Ectodermal cell (in vitro differentiated cells): Measurements from ENCODE around the gene FAM20C.

Source experiments
- H3K27ac ChIP-seq: 2 replicates; pipeline ENCODE4 v1.7.0; 2013; ENCODE audit warnings: mild to moderate bottlenecking, low read depth, low read length; ENCODE audit not compliant: insufficient read depth, poor library complexity, severe bottlenecking
- H3K27me3 ChIP-seq: 2 replicates; pipeline ENCODE4 v1.7.0; 2013; ENCODE audit warnings: mild to moderate bottlenecking, low read length; ENCODE audit not compliant: insufficient read depth, control insufficient read depth, poor library complexity, severe bottlenecking
- H3K36me3 ChIP-seq: one replicate; pipeline ENCODE4 v1.7.0; 2013; ENCODE audit warnings: low read length; ENCODE audit not compliant: control insufficient read depth, insufficient read depth
- H3K4me1 ChIP-seq: one replicate; pipeline ENCODE4 v1.7.0; 2013; ENCODE audit warnings: low read length; ENCODE audit not compliant: control insufficient read depth, insufficient read depth
- H3K4me3 ChIP-seq: 2 replicates; pipeline ENCODE4 v1.7.0; 2013; ENCODE audit warnings: low read depth, low read length, control low read depth; ENCODE audit not compliant: insufficient read depth
- H3K9me3 ChIP-seq: 2 replicates; pipeline ENCODE4 v1.7.0; 2013; ENCODE audit warnings: mild to moderate bottlenecking, low read length, moderate library complexity; ENCODE audit not compliant: control insufficient read depth
- WGBS, 2 experiments: methylation state at CpG; one replicate each; pipeline ENCODE4 v1.1.7; 2013; ENCODE audit warnings: missing lambda C conversion rate in 2 of 2; 5-methylcytosine and 5-hydroxymethylcytosine counted together

FAM20C gene

GRCh38 chr7:209416-209815 is 17.0 kb downstream of the FAM20C start:
- WGBS, 2 experiments, result 94 to 95% methylated on average over 10 of the region's 10 CpGs
- H3K27ac ChIP-seq, result no peak overlapping the region
- H3K4me1 ChIP-seq, result no peaks in the 10 kb centered on the region
- H3K4me3 ChIP-seq, result no peak overlapping the region
- H3K36me3 ChIP-seq, result no peaks in the 10 kb centered on the region
- H3K27me3 ChIP-seq, result no peaks in the 10 kb centered on the region
- H3K9me3 ChIP-seq, result no peaks in the 10 kb centered on the region

- Histone ChIP-seq H3K27me3 (no peaks in the 10 kb centered on the region), H3K4me1 (no peaks in the 10 kb centered on the region), H3K4me3 (no peak overlapping the region), H3K36me3 (no peaks in the 10 kb centered on the region), H3K9me3 (no peaks in the 10 kb centered on the region), H3K27ac (no peak overlapping the region)
- 88 to 89% methylated on average over 24 of the region's 24 CpGs for WGBS, 2 experiments
Observed at GRCh38 chr7:209906-210305, 17.5 kb downstream of the FAM20C start.

GRCh38 chr7:210401-210925 is 18.1 kb downstream of the FAM20C start:
- H3K9me3 ChIP-seq, result no peaks in the 10 kb centered on the region
- WGBS, 2 experiments, result 92 to 95% methylated on average over 31 of the region's 31 CpGs
- no peak overlapping the region for H3K4me3 ChIP-seq
- H3K36me3 ChIP-seq, result no peaks in the 10 kb centered on the region
- no peaks in the 10 kb centered on the region for H3K4me1 ChIP-seq
- H3K27ac ChIP-seq, result no peak overlapping the region
- H3K27me3 ChIP-seq, result no peaks in the 10 kb centered on the region

- H3K27ac ChIP-seq, result no peak overlapping the region
- 91 to 93% methylated on average over 20 to 21 of the region's 21 CpGs for WGBS, 2 experiments
- no peaks in the 10 kb centered on the region for H3K4me1 ChIP-seq
- H3K27me3 ChIP-seq, result no peaks in the 10 kb centered on the region
- no peaks in the 10 kb centered on the region for H3K9me3 ChIP-seq
- H3K36me3 ChIP-seq, result no peaks in the 10 kb centered on the region
- no peak overlapping the region for H3K4me3 ChIP-seq
Observed at GRCh38 chr7:211033-211714, 18.8 kb downstream of the FAM20C start.

- Histone ChIP-seq H3K4me3 (no peak overlapping the region), H3K36me3 (no peaks in the 10 kb centered on the region), H3K27me3 (no peaks in the 10 kb centered on the region), H3K27ac (no peak overlapping the region), H3K9me3 (no peaks in the 10 kb centered on the region), H3K4me1 (no peaks in the 10 kb centered on the region)
- 91 to 92% methylated on average over 19 of the region's 19 CpGs for WGBS, 2 experiments
Observed at GRCh38 chr7:211715-212058, 19.3 kb downstream of the FAM20C start.

- Histone ChIP-seq H3K27ac (no peak overlapping the region), H3K36me3 (no peaks in the 10 kb centered on the region), H3K9me3 (no peaks in the 10 kb centered on the region), H3K27me3 (no peaks in the 10 kb centered on the region), H3K4me3 (no peak overlapping the region), H3K4me1 (no peaks in the 10 kb centered on the region)
- WGBS, 2 experiments, result 90 to 93% methylated on average over 14 of the region's 14 CpGs
Observed at GRCh38 chr7:212754-213153, 20.4 kb downstream of the FAM20C start.

GRCh38 chr7:213324-213993 is 21.1 kb downstream of the FAM20C start:
- Histone ChIP-seq H3K4me3 (no peak overlapping the region), H3K27ac (no peak overlapping the region), H3K27me3 (no peaks in the 10 kb centered on the region), H3K9me3 (no peaks in the 10 kb centered on the region), H3K4me1 (no peaks in the 10 kb centered on the region), H3K36me3 (no peaks in the 10 kb centered on the region)
- 91 to 92% methylated on average over 27 of the region's 27 CpGs for WGBS, 2 experiments

GRCh38 chr7:214410-215212 is 22.2 kb downstream of the FAM20C start:
- Histone ChIP-seq H3K9me3 (no peaks in the 10 kb centered on the region), H3K27me3 (no peaks in the 10 kb centered on the region), H3K4me1 (no peaks in the 10 kb centered on the region), H3K4me3 (no peak overlapping the region), H3K36me3 (no peaks in the 10 kb centered on the region), H3K27ac (no peak overlapping the region)
- WGBS, 2 experiments, result 90 to 92% methylated on average over 36 of the region's 36 CpGs

- H3K27me3 ChIP-seq, result no peaks in the 10 kb centered on the region
- WGBS, 2 experiments, result 88 to 90% methylated on average over 24 of the region's 24 CpGs
- H3K36me3 ChIP-seq, result no peaks in the 10 kb centered on the region
- no peak overlapping the region for H3K4me3 ChIP-seq
- no peaks in the 10 kb centered on the region for H3K9me3 ChIP-seq
- peaks cover 6% of the 10 kb centered on the region for H3K4me1 ChIP-seq
- no peak overlapping the region for H3K27ac ChIP-seq
Observed at GRCh38 chr7:216360-217300, 24.3 kb downstream of the FAM20C start.
